AG10803 (cell line): ENCODE measurements around the gene DRAP1.

Experiments used
- DNase-seq: peaks from one replicate; pipeline ENCODE4 v3.0.0; 2010; ENCODE audit warnings: low read depth
- H3K4me3 ChIP-seq: 2 replicates; pipeline ENCODE4 v1.5.1; 2011; ENCODE audit warnings: mild to moderate bottlenecking, low read length, control low read depth
- CTCF ChIP-seq: conservative IDR thresholded peaks from 2 replicates; pipeline ENCODE4 v1.5.1; 2011; ENCODE audit warnings: mild to moderate bottlenecking, low read length, control low read depth, inconsistent platforms

DRAP1 gene

GRCh38 chr11:65900899-65901180 lies 18.4 kb upstream of the DRAP1 start:
- DNase-seq, result no peak
- H3K4me3 ChIP-seq, result peak overlapping the region; percentile 43; the same call in 1 of the 2 replicates
- TF ChIP-seq CTCF, result no peak

- DNase-seq, result peak; percentile 93
- peak overlapping the region; percentile 12; the same call in 1 of the 2 replicates for H3K4me3 ChIP-seq
- no peak for TF ChIP-seq CTCF
These were observed 16.2 kb upstream of the DRAP1 start for GRCh38 chr11:65903068-65903481.

- no peak overlapping the region for H3K4me3 ChIP-seq
- no peak for DNase-seq
- no peak for TF ChIP-seq CTCF
These were observed 15.5 kb upstream of the DRAP1 start for GRCh38 chr11:65903715-65904114.

- TF ChIP-seq CTCF, result no peak
- no peak for DNase-seq
- no peak overlapping the region for H3K4me3 ChIP-seq
These were observed 12.6 kb upstream of the DRAP1 start for GRCh38 chr11:65906602-65907001.

- no peak for TF ChIP-seq CTCF
- DNase-seq, result no peak
- H3K4me3 ChIP-seq, result no peak overlapping the region
These were observed 11.3 kb upstream of the DRAP1 start for GRCh38 chr11:65907878-65908277.

GRCh38 chr11:65911682-65912568 lies 7.3 kb upstream of the DRAP1 start:
- TF ChIP-seq CTCF, result peak; percentile 54
- H3K4me3 ChIP-seq, result no peak overlapping the region
- DNase-seq, result peak; percentile 89

- peak; percentile 68 for DNase-seq
- no peak overlapping the region for H3K4me3 ChIP-seq
These were observed 6.4 kb upstream of the DRAP1 start for GRCh38 chr11:65912845-65913244.

More at GRCh38 chr11:65912845-65913244, 6.4 kb upstream of the DRAP1 start:
- no peak for TF ChIP-seq CTCF
